KMS-11 (cell line): ENCODE results near the gene URM1.

Experiments
- H2AFZ ChIP-seq: fragments of 200-600 bp; sonication (generic); 2 replicates; pipeline ENCODE4 v1.6.1; 2016; ENCODE audit warnings: antibody characterized with exemption, mixed run types, low read depth
- H3K27ac ChIP-seq: fragments of 200-600 bp; sonication (generic); 2 replicates; pipeline ENCODE4 v1.6.1; 2016; ENCODE audit warnings: mild to moderate bottlenecking, mixed run types
- H3K27me3 ChIP-seq: fragments of 200-600 bp; sonication (generic); 2 replicates; pipeline ENCODE4 v1.6.1; 2017; ENCODE audit warnings: mild to moderate bottlenecking, low read depth, mixed run types, moderate library complexity; ENCODE audit not compliant: insufficient read depth
- H3K36me3 ChIP-seq: fragments of 200-600 bp; sonication (generic); 2 replicates; pipeline ENCODE4 v1.6.1; 2017; ENCODE audit warnings: mild to moderate bottlenecking, mixed run types; ENCODE audit not compliant: insufficient read depth
- H3K4me1 ChIP-seq: fragments of 200-600 bp; sonication (generic); 2 replicates; pipeline ENCODE4 v1.6.1; 2016; ENCODE audit warnings: mild to moderate bottlenecking, low read depth, mixed run types; ENCODE audit not compliant: poor library complexity, severe bottlenecking
- H3K4me2 ChIP-seq: fragments of 200-600 bp; sonication (generic); 2 replicates; pipeline ENCODE4 v1.7.0; 2016; ENCODE audit warnings: mild to moderate bottlenecking, mixed run types
- H3K4me3 ChIP-seq: fragments of 200-600 bp; sonication (generic); IDR thresholded peaks from 2 replicates; pipeline ENCODE4 v1.6.1; 2017; ENCODE audit warnings: low read depth, low read length, mixed read lengths; ENCODE audit not compliant: insufficient read depth
- H3K79me2 ChIP-seq: fragments of 200-600 bp; sonication (generic); 2 replicates; pipeline ENCODE4 v1.6.1; 2016; ENCODE audit warnings: low read depth, mixed run types; ENCODE audit not compliant: insufficient read depth
- H3K9ac ChIP-seq: fragments of 200-600 bp; sonication (generic); 2 replicates; pipeline ENCODE4 v1.6.1; 2016; ENCODE audit warnings: mild to moderate bottlenecking, mixed run types
- H4K20me1 ChIP-seq: fragments of 200-600 bp; sonication (generic); 2 replicates; pipeline ENCODE4 v1.6.1; 2016; ENCODE audit warnings: mild to moderate bottlenecking, mixed run types; ENCODE audit not compliant: insufficient read depth
- CTCF ChIP-seq: fragments of 200-600 bp; sonication (generic); conservative IDR thresholded peaks from 2 replicates; pipeline ENCODE4 v1.6.1; 2017; ENCODE audit warnings: low read depth, mild to moderate bottlenecking, antibody characterized with exemption, low read length, moderate library complexity, mixed read lengths

The URM1 gene

DNA sequence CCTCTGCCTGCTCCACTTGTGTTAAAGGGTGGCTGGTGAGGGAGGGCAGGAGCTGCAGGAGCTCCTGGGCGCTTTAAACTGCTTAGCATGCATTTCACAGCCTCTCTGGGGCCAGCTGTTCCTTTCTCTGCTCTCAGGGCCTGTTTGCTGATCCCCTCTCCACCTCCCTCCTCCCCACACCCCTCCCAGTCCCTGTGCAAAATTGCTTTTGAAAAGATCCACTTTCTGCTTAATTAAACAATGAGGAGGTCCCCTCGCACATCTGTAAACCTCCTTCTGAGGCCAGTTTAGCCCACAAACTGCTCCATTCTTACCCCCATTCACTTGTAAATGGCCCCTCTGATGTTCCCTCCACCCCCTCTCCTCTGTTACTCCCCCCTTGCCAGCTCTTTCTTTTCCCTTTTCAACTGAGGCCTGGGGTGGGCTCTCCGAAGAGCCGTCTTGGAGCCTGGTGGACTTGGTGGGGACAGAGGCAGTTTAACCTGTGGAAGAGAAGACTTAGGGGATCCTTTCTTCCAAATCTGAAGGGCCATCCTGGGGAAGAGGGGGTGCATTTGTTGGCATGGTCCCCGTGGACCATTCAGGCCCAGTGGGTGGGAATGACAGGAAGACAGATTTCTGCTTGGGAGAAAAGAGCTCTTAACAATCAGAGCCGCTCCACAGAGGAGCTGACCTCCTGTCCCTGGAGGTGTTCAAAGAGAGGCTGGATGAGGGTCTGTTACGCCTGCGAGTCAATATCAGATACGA lies 12.0 kb downstream of the URM1 start:
- no peaks in the 10 kb centered on the region for H3K36me3 ChIP-seq
- no peak overlapping the region for H2AFZ ChIP-seq
- H3K9ac ChIP-seq = no peak overlapping the region
- H3K79me2 ChIP-seq = no peaks in the 10 kb centered on the region
- TF ChIP-seq CTCF = no peak
- H3K4me2 ChIP-seq = no peak overlapping the region; the same call in 1 of the 2 replicates
- H3K27ac ChIP-seq = no peak overlapping the region; the same call in 1 of the 2 replicates
- H3K4me1 ChIP-seq = peaks cover 17% of the 10 kb centered on the region
- H3K4me3 ChIP-seq = no peak overlapping the region
- no peaks in the 10 kb centered on the region for H4K20me1 ChIP-seq
- no peaks in the 10 kb centered on the region for H3K27me3 ChIP-seq

GRCh38 chr9:128383791-128384190 lies 12.6 kb downstream of the URM1 start:
- peaks cover 17% of the 10 kb centered on the region for H3K4me1 ChIP-seq
- no peak overlapping the region for H2AFZ ChIP-seq
- no peaks in the 10 kb centered on the region for H3K27me3 ChIP-seq
- no peaks in the 10 kb centered on the region for H3K36me3 ChIP-seq
- H3K4me3 ChIP-seq = no peak overlapping the region
- TF ChIP-seq CTCF = no peak
- no peak overlapping the region for H3K27ac ChIP-seq
- H4K20me1 ChIP-seq = no peaks in the 10 kb centered on the region
- no peak overlapping the region for H3K9ac ChIP-seq
- H3K79me2 ChIP-seq = no peaks in the 10 kb centered on the region
- no peak overlapping the region for H3K4me2 ChIP-seq

DNA sequence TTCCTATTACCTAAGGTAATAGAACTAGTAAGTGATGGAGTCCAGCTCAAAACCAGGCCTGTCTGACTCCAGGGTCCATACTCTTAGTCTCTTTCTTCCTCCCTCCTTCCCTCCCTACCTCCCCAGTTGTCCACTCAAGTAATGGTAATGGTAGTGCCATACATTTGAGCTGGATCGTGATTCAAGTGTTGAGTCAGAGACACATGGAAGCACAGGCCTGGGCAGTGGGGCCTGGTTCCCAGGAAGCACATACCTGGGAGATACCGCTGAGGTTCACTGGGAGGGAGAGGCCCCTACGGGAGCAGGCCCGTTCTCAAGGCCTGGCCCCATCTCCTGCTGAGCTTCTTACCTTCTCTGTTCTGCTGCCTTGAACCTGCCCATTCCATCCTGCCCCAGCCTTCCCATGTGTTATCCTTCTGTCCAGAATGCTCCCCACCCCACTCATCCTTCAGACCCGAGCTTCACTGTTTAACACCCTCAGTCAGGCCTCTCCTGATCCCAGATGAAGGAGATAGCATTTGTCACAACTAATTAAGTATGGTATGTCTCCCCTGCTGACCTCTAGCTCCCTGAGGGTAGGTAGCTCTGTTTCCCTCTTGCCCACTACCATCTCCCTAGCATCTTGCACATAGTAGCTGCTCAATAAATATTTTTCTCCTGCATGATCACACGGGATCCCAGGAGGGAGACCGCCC lies 13.8 kb downstream of the URM1 start:
- H3K27me3 ChIP-seq = no peaks in the 10 kb centered on the region
- H4K20me1 ChIP-seq = no peaks in the 10 kb centered on the region
- H3K4me1 ChIP-seq = peaks cover 17% of the 10 kb centered on the region
- TF ChIP-seq CTCF = no peak
- H2AFZ ChIP-seq = no peak overlapping the region
- no peak overlapping the region for H3K4me3 ChIP-seq
- H3K4me2 ChIP-seq = no peak overlapping the region
- H3K9ac ChIP-seq = no peak overlapping the region
- no peaks in the 10 kb centered on the region for H3K36me3 ChIP-seq
- H3K79me2 ChIP-seq = no peaks in the 10 kb centered on the region
- H3K27ac ChIP-seq = no peak overlapping the region

DNA sequence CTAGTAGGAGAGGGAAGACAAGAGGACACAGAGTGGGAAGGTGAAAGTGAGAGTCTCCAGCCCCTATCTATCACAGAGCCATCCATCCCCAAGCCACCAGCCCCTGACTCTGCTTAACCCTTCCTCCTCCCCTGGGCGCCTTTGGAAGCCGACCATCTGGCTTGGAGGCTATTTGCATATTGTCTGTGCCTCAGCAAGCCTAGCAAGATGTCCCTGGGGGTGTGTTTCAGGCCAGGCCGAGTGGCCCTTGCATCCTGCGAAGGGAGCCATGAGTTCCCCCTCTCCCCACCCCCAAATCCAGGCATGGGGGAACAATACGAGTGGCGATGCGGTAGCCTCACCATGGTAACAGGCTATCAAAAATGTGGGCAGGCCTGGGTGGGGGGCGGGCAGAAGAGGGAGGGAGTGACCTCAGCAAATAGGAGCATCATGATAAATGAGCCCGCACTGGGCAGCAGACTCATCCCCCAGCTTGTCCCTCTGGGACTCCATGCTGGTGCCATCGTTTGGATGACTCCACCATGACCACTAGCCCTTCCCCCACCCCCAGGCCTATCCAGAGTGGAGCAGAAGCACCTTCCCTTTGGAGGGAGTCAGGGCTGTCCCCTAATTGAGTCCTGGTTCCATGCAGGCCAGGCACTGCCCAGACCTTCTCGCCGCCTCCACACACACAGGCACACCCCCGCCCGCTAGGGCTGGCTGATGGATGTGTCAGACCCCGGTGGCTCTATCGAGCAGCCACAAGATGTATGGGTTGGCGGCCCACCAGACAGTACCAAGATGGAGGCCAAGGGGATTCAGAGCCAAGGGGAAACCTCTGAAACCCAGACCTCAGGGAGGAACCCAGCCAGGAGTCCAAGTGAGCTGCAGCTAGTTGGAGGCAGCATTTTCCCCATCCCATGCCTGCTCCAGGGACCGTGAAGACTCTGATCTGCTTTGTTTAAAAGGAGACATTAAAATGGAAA lies 14.6 kb downstream of the URM1 start:
- Histone ChIP-seq H3K4me1 (peaks cover 17% of the 10 kb centered on the region), H3K4me2 (no peak overlapping the region), H3K36me3 (no peaks in the 10 kb centered on the region), H3K9ac (no peak overlapping the region), H3K79me2 (no peaks in the 10 kb centered on the region), H2AFZ (no peak overlapping the region), H3K27me3 (no peaks in the 10 kb centered on the region), H4K20me1 (no peaks in the 10 kb centered on the region), H3K27ac (no peak overlapping the region), H3K4me3 (no peak overlapping the region)
- no peak for TF ChIP-seq CTCF
